Liver (tissue), 9 donors: ENCODE data around the gene MAPK8IP3. TPM values are rescaled to one million over a fixed set of nuclear protein-coding genes. Genes with fewer than 3 reads are reported as not detected.

ENCODE experiments used
- DNase-seq: peaks from one replicate; pipeline ENCODE4 v3.0.0-alpha.2; 2017; ENCODE audit warnings: low spot score
- H3K27ac ChIP-seq, 2 donors: one replicate each; pipeline ENCODE4 v1.7.0; 2013; ENCODE audit warnings: inconsistent platforms in 2 of 2, low read length in 2 of 2, control low read depth in 1 of 2, low read depth in 1 of 2, mild to moderate bottlenecking in 1 of 2
- H3K27me3 ChIP-seq, 4 donors: one replicate each; pipeline versions ENCODE4 v1.6.1 to v1.7.0; 2013; ENCODE audit warnings: low read length in 3 of 4, inconsistent platforms in 1 of 4, mild to moderate bottlenecking in 1 of 4, moderate library complexity in 1 of 4; ENCODE audit not compliant: control insufficient read depth in 4 of 4, insufficient read depth in 4 of 4
- H3K36me3 ChIP-seq, 4 donors: one replicate each; pipeline versions ENCODE4 v1.6.1 to v1.7.0; 2013; ENCODE audit warnings: low read length in 3 of 4, mild to moderate bottlenecking in 3 of 4, low read depth in 1 of 4, moderate library complexity in 1 of 4; ENCODE audit not compliant: control insufficient read depth in 4 of 4, insufficient read depth in 3 of 4
- H3K4me1 ChIP-seq, 4 donors: one replicate each; pipeline versions ENCODE4 v1.6.1 to v1.7.0; 2013; ENCODE audit warnings: low read length in 3 of 4, mild to moderate bottlenecking in 3 of 4, moderate library complexity in 1 of 4; ENCODE audit not compliant: control insufficient read depth in 4 of 4, insufficient read depth in 4 of 4
- H3K4me3 ChIP-seq, 3 donors: one replicate each; pipeline versions ENCODE4 v1.6.1 to v1.7.0; 2013; ENCODE audit warnings: low read length in 3 of 3, control low read depth in 1 of 3, low read depth in 1 of 3, mild to moderate bottlenecking in 1 of 3
- H3K9ac ChIP-seq, 2 donors: one replicate each; pipeline ENCODE4 v1.7.0; 2013; ENCODE audit warnings: low read length in 2 of 2, mild to moderate bottlenecking in 2 of 2, moderate library complexity in 2 of 2, control low read depth in 1 of 2, low read depth in 1 of 2
- H3K9me3 ChIP-seq, 4 donors: one replicate each; pipeline versions ENCODE4 v1.6.1 to v1.7.0; 2013; ENCODE audit warnings: low read length in 3 of 4; ENCODE audit not compliant: control insufficient read depth in 4 of 4
- ATF3 ChIP-seq: IDR thresholded peaks from 2 replicates; pipeline ENCODE4 v1.6.1; 2016; ENCODE audit warnings: antibody characterized with exemption
- CTCF ChIP-seq: fragments of 150-350 bp; IDR thresholded peaks from 2 replicates; pipeline ENCODE4 v1.5.1; 2017; ENCODE audit warnings: improper control_type of control experiment, low read depth, low read length; ENCODE audit not compliant: missing input control
- EGR1 ChIP-seq, 2 donors: IDR thresholded peaks; 2 replicates each; pipeline ENCODE4 v1.6.1; 2016 to 2018; ENCODE audit warnings: antibody characterized with exemption in 2 of 2, low read depth in 2 of 2
- FOXA1 ChIP-seq: IDR thresholded peaks from 2 replicates; pipeline ENCODE4 v1.6.1; 2016; ENCODE audit warnings: antibody characterized with exemption
- FOXA2 ChIP-seq: IDR thresholded peaks from 2 replicates; pipeline ENCODE4 v1.6.1; 2016; ENCODE audit warnings: antibody characterized with exemption
- GABPA ChIP-seq, 2 donors: IDR thresholded peaks in 1 of 2; conservative IDR thresholded peaks in 1 of 2; 2 replicates each; pipeline ENCODE4 v1.6.1; 2016; ENCODE audit warnings: antibody characterized with exemption in 2 of 2, mild to moderate bottlenecking in 1 of 2, moderate library complexity in 1 of 2
- HNF4A ChIP-seq, 2 donors: conservative IDR thresholded peaks; 2 replicates each; pipeline ENCODE4 v1.6.1; 2016; ENCODE audit warnings: antibody characterized with exemption in 2 of 2, mild to moderate bottlenecking in 2 of 2
- HNF4G ChIP-seq: IDR thresholded peaks from 2 replicates; pipeline ENCODE4 v1.6.1; 2016; ENCODE audit warnings: antibody characterized with exemption
- JUND ChIP-seq, 2 donors: IDR thresholded peaks; 2 replicates each; pipeline ENCODE4 v1.6.1; 2016; ENCODE audit warnings: antibody characterized with exemption in 2 of 2
- MAX ChIP-seq: IDR thresholded peaks from 2 replicates; pipeline ENCODE4 v1.6.1; 2016; ENCODE audit warnings: antibody characterized with exemption
- NR2F2 ChIP-seq: IDR thresholded peaks from 2 replicates; pipeline ENCODE4 v1.6.1; 2016; ENCODE audit warnings: antibody characterized with exemption
- RAD21 ChIP-seq, 2 donors: IDR thresholded peaks; 2 replicates each; pipeline ENCODE4 v1.6.1; 2016; ENCODE audit warnings: antibody characterized with exemption in 2 of 2, mild to moderate bottlenecking in 2 of 2
- REST ChIP-seq: IDR thresholded peaks from 2 replicates; pipeline ENCODE4 v1.6.1; 2016; ENCODE audit warnings: antibody characterized with exemption, mild to moderate bottlenecking
- RXRA ChIP-seq, 2 donors: IDR thresholded peaks; 2 replicates each; pipeline ENCODE4 v1.6.1; 2017 to 2018; ENCODE audit warnings: antibody characterized with exemption in 2 of 2, mild to moderate bottlenecking in 1 of 2
- SP1 ChIP-seq: IDR thresholded peaks from 2 replicates; pipeline ENCODE4 v1.6.1; 2018; ENCODE audit warnings: antibody characterized with exemption, mild to moderate bottlenecking
- YY1 ChIP-seq: IDR thresholded peaks from 2 replicates; pipeline ENCODE4 v1.6.1; 2016; ENCODE audit warnings: antibody characterized with exemption, mild to moderate bottlenecking
- ZBTB33 ChIP-seq: IDR thresholded peaks from 2 replicates; pipeline ENCODE4 v1.6.1; 2016; ENCODE audit warnings: antibody characterized with exemption
- WGBS: extraction: QIAGEN DNeasy Blood & Tissue Kit; methylation state at CpG from one replicate; pipeline ENCODE4 v1.1.7; 2013; 5-methylcytosine and 5-hydroxymethylcytosine counted together
- polyA plus RNA-seq, 2 donors: library from polyadenylated mRNA; stranded (reverse) in 1 of 2; unstranded in 1 of 2; fragments of 200-250 nt in 1 of 2; fragments of >200 nt in 1 of 2; fragmentation: Nextera tagmentation in 1 of 2; extraction: Ambion mirVana in 1 of 2; gene quantifications; one replicate each; pipeline versions ENCODE4 v1.2.1 to v1.2.3, GENCODE V29; 2013 to 2015
- total RNA-seq, 2 donors: library from RNA; depleted of rRNA; stranded (reverse); fragments of >200 nt; gene quantifications; one replicate each; pipeline ENCODE4 v1.2.3, GENCODE V29; 2014
- donor health status: healthy.
- donor health status: healthy.
- donor health status: healthy.
- donor health status: healthy.
- donor health status: healthy.

The MAPK8IP3 gene
- total and polyA plus RNA-seq, 4 donors: 4.1 to 43.0 (median 9.3) TPM

- Histone ChIP-seq H3K36me3 (peaks cover 0 to 13% (median 7%) of the 10 kb centered on the region in 4 donors), H3K27me3 (no peaks in the 10 kb centered on the region), H3K4me1 (peaks cover 14 to 60% (median 42%) of the 10 kb centered on the region in 4 donors), H3K4me3 (peak overlapping the region; percentile 82 to 90 (median 83)), H3K9me3 (no peaks in the 10 kb centered on the region), H3K27ac (peak overlapping the region; percentile 84 to 87), H3K9ac (peak overlapping the region; percentile 68 to 75)
- DNase-seq: no peak
- WGBS: under 1% methylated on average over 70 of the region's 70 CpGs
- no peak for TF ChIP-seq MAX
- no peak for TF ChIP-seq RAD21 (IDR thresholded peaks at IDR 0.05)
These were observed 75.9 kb downstream of the MAPK8IP3 start for GRCh38 chr16:1781758-1782407.

- Histone ChIP-seq H3K9ac (peak within 1 kb of the TSS; percentile 77 to 82), H3K36me3 (peaks cover 0 to 8% (median 4%) of the 10 kb centered on the region in 4 donors), H3K27me3 (no peaks in the 10 kb centered on the region), H3K27ac (peak within 1 kb of the TSS; percentile 84 to 87), H3K4me1 (peaks cover 14 to 60% (median 42%) of the 10 kb centered on the region in 4 donors), H3K9me3 (no peaks in the 10 kb centered on the region), H3K4me3 (peak within 1 kb of the TSS; percentile 87 to 94 (median 87))
- TF ChIP-seq ZBTB33 (no peak), HNF4A (conservative IDR thresholded peaks at IDR 0.05) (peak; percentile 52 to 71), RXRA (IDR thresholded peaks at IDR 0.05) (peak; percentile 60 to 62), MAX (peak; percentile 73), RAD21 (IDR thresholded peaks at IDR 0.05) (peak in 1 of 2 donors; percentile 29), CTCF (no peak), GABPA (IDR thresholded peaks at IDR 0.05 in 1 of 2, conservative IDR thresholded peaks at IDR 0.05 in 1 of 2) (peak; percentile 89 to 97), REST (no peak), FOXA2 (no peak), EGR1 (IDR thresholded peaks at IDR 0.05; ENCODE audit: low read depth in 2 of 2) (peak; percentile 66 to 76), NR2F2 (peak; percentile 48), SP1 (peak; percentile 99), FOXA1 (no peak), JUND (IDR thresholded peaks at IDR 0.05) (peak in 1 of 2 donors; percentile 26), YY1 (no peak), HNF4G (no peak), ATF3 (no peak)
- peak; percentile 97 for DNase-seq
- under 1% methylated on average over 102 of the region's 102 CpGs for WGBS
These were observed 76.6 kb downstream of the MAPK8IP3 start, which contains the start of the genes NUBP2 and SPSB3 for GRCh38 chr16:1782408-1783264. TSS of gene NUBP2 (plus strand) at chr16:1782960. CDS start at chr16:1783021, 61 bp downstream. TSS of gene SPSB3 (minus strand) at chr16:1782571. CDS start at chr16:1781483, 1,088 bp downstream.
